Neural crest cell (in vitro differentiated cells): ENCODE results near the gene CCNY. TPM values are rescaled to one million over a fixed set of nuclear protein-coding genes. Genes with fewer than 3 reads are reported as not detected.

Source experiments
- DNase-seq: peaks from one replicate; pipeline ENCODE4 v3.0.0; 2021; ENCODE audit warnings: low read depth, mixed read lengths, low spot score
- H3K27ac Mint-ChIP-seq: one replicate; pipeline ENCODE4 v1.8.0; 2021; ENCODE audit warnings: mild to moderate bottlenecking, mixed read lengths; ENCODE audit not compliant: unreplicated experiment
- H3K27me3 Mint-ChIP-seq: 2 replicates; pipeline ENCODE4 v1.8.0; 2021; ENCODE audit warnings: low read depth, mild to moderate bottlenecking, mixed read lengths
- H3K36me3 Mint-ChIP-seq: 2 replicates; pipeline ENCODE4 v1.8.0; 2021; ENCODE audit warnings: low read depth, mild to moderate bottlenecking, mixed read lengths
- H3K4me1 Mint-ChIP-seq: 2 replicates; pipeline ENCODE4 v1.8.0; 2021; ENCODE audit warnings: mixed read lengths
- H3K4me3 Mint-ChIP-seq: one replicate; pipeline ENCODE4 v1.8.0; 2021; ENCODE audit warnings: mild to moderate bottlenecking, mixed read lengths
- H3K9me3 Mint-ChIP-seq: 2 replicates; pipeline ENCODE4 v1.8.0; 2021; ENCODE audit warnings: mixed read lengths
- CTCF ChIP-seq: fragments of 200-600 bp; sonication (generic); conservative IDR thresholded peaks from 2 replicates; pipeline ENCODE4 v1.5.0; 2021; ENCODE audit warnings: antibody characterized with exemption, mild to moderate bottlenecking
- total RNA-seq: library from RNA; stranded (reverse); gene quantifications from 2 replicates; pipeline ENCODE4 v1.2.1, GENCODE V29; 2021

CCNY gene
- total RNA-seq, 1 donor from 2014 or later = 57.0 TPM

GRCh38 chr10:35420044-35420443 lies 83.7 kb downstream of the CCNY start:
- H3K9me3 Mint-ChIP-seq = no peaks in the 10 kb centered on the region

GRCh38 chr10:35420827-35421552 lies 84.7 kb downstream of the CCNY start:
- TF ChIP-seq CTCF = no peak
- H3K27ac Mint-ChIP-seq = peak overlapping the region; percentile 79
- no peak for DNase-seq
- peaks cover 61% of the 10 kb centered on the region for H3K4me1 Mint-ChIP-seq
- no peaks in the 10 kb centered on the region for H3K36me3 Mint-ChIP-seq
- H3K9me3 Mint-ChIP-seq = no peaks in the 10 kb centered on the region
- peak overlapping the region; percentile 20 for H3K4me3 Mint-ChIP-seq
- H3K27me3 Mint-ChIP-seq = no peaks in the 10 kb centered on the region

More at GRCh38 chr10:35420044-35420443, 83.7 kb downstream of the CCNY start:
- no peak for TF ChIP-seq CTCF
- DNase-seq = no peak
- peaks cover 51% of the 10 kb centered on the region for H3K4me1 Mint-ChIP-seq
- no peaks in the 10 kb centered on the region for H3K36me3 Mint-ChIP-seq
- H3K27me3 Mint-ChIP-seq = no peaks in the 10 kb centered on the region
- H3K4me3 Mint-ChIP-seq = no peak overlapping the region
- H3K27ac Mint-ChIP-seq = peak overlapping the region; percentile 81

- Mint-ChIP-seq H3K9me3 (no peaks in the 10 kb centered on the region), H3K4me3 (peak overlapping the region; percentile 20), H3K36me3 (no peaks in the 10 kb centered on the region), H3K27me3 (no peaks in the 10 kb centered on the region), H3K4me1 (peaks cover 64% of the 10 kb centered on the region), H3K27ac (peak overlapping the region; percentile 79)
- DNase-seq = no peak
- no peak for TF ChIP-seq CTCF
Observed at GRCh38 chr10:35421553-35422178, 85.4 kb downstream of the CCNY start.

GRCh38 chr10:35422228-35422627 lies 85.9 kb downstream of the CCNY start:
- H3K9me3 Mint-ChIP-seq = no peaks in the 10 kb centered on the region
- H3K4me3 Mint-ChIP-seq = no peak overlapping the region
- no peaks in the 10 kb centered on the region for H3K36me3 Mint-ChIP-seq
- peaks cover 64% of the 10 kb centered on the region for H3K4me1 Mint-ChIP-seq
- no peak overlapping the region for H3K27ac Mint-ChIP-seq
- DNase-seq = no peak
- H3K27me3 Mint-ChIP-seq = no peaks in the 10 kb centered on the region
- TF ChIP-seq CTCF = no peak

- H3K36me3 Mint-ChIP-seq = no peaks in the 10 kb centered on the region
- no peak for TF ChIP-seq CTCF
- H3K27ac Mint-ChIP-seq = no peak overlapping the region
- DNase-seq = no peak
- H3K4me3 Mint-ChIP-seq = no peak overlapping the region
- H3K4me1 Mint-ChIP-seq = peaks cover 71% of the 10 kb centered on the region
- no peaks in the 10 kb centered on the region for H3K9me3 Mint-ChIP-seq
- no peaks in the 10 kb centered on the region for H3K27me3 Mint-ChIP-seq
Observed at GRCh38 chr10:35423505-35424306, 87.4 kb downstream of the CCNY start.
